ACHN (cell line): ENCODE measurements around the gene PTGER3.
"Not testable (repeated sequence)": the region's sequence is repeated elsewhere in the genome, so short reads cannot be mapped to it uniquely, and the experiment has no call there.

Experiments used
- DNase-seq: peaks from one replicate; pipeline ENCODE4 v3.0.0-alpha.2; 2015
- in situ Hi-C: cut with HindIII; loops from 2 replicates; pipeline ENCODE4 v1.10.0; 2017; ENCODE audit warnings: low sequenced_read_pairs, low pct_ligation_motif_present, low pct_unique_long_range_greater_than_20kb

Gene PTGER3

DNA sequence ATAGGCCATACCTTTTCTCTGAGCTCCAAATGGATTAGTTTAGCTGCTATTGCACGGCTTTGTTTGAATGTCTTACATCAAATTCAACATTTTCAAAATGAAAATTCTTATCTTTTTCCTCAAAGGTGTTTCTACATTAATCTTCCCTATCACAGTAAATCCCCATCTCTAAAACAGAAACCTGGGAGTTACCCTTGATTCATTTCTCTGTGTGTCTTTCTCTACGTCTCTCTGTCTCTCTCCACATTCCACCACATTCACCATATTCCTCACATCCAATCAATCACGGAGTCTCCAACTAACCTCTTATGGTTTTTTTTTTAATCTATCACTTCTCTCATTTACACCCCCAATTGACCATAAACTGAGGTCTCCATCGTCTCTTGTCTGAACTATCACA, 24.1 kb downstream of the PTGER3 start:
- in situ Hi-C loops, result no loop called here

DNA sequence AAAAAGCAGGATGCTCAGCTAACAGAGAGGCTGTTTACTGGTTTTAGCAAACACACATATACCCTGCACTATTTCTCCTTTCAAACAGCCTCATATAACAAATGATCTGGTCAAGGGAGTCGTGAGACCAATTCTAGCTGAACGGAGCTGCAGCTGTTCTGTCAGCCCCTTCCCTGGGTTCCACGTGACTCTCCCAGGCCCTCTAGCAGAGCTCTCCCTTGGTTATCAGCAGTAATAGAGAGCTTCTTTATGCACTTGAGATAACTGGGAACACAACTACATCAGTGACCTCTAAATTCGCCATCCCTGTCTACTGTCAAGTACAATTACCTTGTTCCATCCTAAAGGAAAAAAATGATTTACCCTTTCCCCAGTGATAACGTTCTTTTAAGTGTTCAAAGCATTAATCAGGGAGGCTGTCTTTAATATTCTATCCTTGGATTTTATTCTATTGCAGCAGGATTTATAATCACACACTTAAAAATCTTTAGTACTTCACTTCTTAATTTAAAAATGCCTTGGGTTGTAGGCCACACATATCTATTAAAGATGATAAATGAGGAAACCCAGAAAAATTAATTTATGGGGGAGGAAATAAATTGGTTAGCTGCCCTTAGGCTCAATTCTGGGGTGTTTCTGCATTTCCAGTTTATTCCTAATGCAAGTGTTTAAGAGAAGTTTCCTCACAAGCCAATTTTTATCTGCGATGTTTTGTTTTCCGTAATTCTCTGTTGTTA, 28.2 kb downstream of the PTGER3 start:
- DNase-seq, result no peak
- in situ Hi-C loops, result no loop called here

More for the DNA sequence above, 24.1 kb downstream of the PTGER3 start:
- DNase-seq, result no peak

DNA sequence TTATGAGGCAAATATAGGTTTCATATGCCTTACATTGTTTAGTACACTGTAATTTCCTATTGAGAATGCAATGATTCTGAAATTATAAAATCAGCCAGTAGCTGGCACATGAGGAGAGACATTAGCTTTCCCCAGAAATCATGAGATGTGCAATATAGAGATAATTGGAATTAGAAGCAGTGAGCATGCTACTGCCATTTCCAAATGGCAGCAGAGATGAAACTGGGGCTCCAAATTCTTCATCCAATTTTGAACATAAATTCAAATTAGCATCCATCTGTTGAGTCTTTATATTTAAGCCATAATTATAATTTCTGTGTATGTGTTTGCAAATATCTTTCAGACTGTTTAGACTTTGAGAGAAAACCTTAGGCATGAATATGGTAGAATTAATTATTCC, 28.8 kb downstream of the PTGER3 start:
- DNase-seq, result no peak
- in situ Hi-C loops, result no loop called here

DNA sequence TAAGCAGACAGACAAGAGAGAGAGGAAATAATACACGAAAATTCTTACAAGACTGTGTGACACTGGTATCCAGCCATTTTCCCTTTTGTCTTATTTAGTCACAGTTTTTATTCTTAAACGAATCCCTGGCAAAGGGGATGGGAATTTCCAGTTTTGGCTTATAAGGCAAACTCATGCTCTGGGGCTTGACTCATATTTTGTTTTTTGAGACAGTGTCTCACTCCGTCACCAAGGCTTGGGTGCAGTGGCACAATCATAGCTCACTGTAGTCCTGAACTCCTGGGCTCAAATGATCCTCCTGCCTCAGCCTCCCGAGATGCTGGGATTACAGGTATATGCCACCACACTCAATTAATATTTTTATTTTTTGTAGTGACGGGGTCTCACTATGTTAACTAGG, 31.9 kb downstream of the PTGER3 start:
- DNase-seq, result no peak
- in situ Hi-C loops, result no loop called here

DNA sequence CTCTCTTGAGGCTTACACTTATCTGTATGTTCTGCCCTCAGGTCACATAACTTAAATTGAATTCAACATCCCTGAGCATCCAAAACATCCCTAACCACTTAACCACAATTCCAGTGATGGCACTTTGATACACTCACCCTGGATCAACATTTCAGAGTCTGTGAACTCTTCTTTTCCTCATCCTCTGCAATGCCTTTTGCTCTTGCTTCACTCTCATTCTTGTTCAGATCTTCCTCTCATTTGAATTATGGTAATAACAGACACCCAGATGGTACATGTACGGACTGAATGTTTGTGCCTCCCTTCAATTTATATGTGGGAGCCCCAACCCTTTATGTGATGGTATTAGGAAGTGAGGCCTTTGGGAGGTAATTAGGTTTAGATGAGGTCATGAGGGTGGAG, 33.4 kb downstream of the PTGER3 start:
- in situ Hi-C loops, result no loop called here
- no peak for DNase-seq

DNA sequence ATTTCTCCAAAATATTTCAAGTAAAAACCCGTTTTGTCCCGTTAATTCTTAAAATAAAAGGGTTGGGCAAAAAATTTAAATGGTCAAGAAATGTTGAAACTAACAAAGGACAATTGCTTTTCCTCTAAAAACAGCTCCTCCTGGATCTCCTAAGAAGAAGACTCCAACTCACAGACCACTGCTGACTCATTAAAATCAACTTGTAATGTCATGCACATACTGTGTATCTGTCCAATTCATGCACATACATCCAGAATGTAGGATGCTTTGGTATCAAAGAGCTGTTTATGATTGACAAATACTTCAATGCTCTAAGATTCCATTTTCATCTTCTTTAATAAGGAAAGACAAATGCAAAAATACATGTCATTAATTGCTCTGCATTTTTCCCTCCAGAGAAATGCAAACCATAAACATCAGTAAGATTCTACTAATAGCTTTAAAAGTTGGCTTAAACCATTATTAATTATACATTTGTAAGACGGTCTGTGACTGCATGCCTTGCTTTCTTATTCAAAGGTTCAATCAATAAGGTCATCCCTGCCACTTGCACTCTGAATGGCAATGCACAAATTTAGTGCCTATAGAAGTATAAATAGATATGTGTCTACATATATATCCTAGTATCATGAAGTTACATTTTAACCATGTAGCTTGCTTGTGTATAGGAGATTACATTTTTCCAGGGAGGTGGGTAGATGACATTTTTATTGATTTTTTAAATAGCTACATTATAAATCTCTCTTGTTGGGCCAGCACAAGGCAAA, 44.7 kb downstream of the PTGER3 start:
- DNase-seq, result no peak
- in situ Hi-C loops, result no loop called here

DNA sequence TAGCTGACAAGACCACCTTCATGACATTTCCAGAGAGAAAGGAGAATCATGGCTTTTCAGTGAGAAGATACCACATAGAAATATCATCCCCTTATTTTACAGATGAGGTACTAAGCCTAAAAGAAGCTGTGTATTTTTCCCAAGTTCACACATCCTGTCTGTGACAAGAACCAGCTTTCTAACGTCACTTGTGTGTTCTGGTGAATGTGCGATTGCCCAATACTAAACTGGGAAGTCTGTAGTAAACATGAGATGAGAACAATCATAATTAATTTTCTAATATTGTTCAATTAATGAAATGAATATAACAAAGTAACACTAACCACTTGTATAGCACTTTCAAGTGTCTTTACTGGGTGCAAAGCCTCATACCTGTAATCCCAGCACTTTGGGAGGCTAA, 46.0 kb downstream of the PTGER3 start:
- in situ Hi-C loops, result no loop called here
- no peak for DNase-seq

DNA sequence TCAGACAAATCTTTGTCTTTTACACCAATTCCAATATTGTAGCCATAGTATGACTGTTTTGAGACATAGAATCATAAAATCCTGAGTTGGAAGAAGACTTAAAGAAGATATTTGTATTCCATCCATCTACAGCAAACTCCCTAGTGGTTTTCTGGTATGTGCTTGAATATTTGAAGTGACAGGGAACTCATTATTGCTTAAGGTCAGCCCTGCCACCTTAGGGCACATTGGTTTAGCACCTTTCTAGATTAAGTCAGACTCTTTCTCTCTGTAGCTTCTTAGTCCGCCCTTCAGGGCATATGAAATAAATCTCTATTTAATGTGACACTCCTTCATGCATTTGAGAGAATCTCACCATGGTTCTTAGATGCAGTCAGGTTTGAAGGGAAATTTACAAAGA, 49.8 kb downstream of the PTGER3 start:
- in situ Hi-C loops, result no loop called here
- no peak for DNase-seq

DNA sequence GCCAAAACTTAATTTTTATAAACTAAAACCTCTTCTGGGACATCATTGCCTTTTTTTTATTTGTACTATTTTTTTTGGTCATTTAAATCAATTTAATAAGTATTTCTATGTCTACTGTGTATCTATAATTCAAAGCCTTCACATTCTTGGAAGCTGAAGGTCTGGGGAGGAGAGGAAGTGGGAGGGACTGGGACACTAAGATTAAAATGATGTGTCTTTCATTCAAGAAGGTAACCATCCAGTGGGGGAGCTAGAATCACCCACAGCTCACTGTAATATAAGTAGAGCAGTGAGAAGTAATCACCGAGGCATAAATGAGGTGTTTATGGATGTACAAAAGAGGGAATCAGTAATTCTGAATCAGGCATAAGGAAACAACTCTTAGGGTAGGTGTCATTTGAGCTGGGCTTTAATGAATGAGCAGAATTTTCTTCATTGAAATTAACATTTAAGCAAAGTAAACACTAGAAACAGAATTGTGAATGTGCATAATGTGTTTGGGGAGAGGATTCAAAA, 52.8 kb downstream of the PTGER3 start:
- no peak for DNase-seq
- in situ Hi-C loops, result no loop called here

GRCh38 chr1:70993798-70994197, 53.8 kb downstream of the PTGER3 start:
- no peak for DNase-seq
- in situ Hi-C loops, result no loop called here

GRCh38 chr1:70992521-70992920, 55.1 kb downstream of the PTGER3 start:
- in situ Hi-C loops, result no loop called here
- DNase-seq, result no peak

DNA sequence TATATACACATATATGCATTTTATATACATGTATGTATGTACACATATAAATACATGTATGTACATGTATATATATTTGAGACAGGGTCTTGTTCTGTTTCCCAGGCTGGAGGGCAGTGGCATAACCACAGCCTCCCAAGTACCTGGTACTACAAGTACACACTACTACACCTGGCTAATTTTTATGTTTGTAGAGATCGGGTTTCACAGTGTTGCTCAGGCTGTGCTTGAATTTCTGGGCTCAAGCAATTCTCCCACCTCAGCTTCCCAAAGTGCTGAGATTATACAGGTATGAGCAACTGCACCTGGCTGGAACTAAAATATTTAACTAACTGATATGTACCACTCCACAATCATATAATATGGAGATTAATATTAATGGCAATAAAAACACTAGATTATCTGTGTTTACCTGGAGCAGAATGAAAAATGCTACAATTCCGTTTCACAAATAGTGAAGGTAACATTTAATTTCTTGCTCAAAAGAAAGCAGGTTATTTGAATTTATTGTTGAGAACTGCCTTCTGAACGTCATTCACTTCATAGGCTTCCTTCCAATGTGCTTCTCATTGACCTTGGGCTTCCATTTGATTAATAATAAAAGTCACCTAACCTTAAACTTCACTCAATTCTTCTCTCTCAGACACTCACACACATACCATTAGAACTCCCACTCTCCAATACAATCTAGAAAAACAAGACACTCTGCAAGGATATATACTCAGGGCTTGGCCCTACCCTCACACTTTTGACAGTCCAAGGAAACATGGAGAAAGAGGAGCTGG, 57.0 kb downstream of the PTGER3 start:
- DNase-seq, result no peak

GRCh38 chr1:70987497-70987896, 60.1 kb downstream of the PTGER3 start:
- in situ Hi-C loops, result no loop called here
- DNase-seq, result no peak

More for the DNA sequence above, 57.0 kb downstream of the PTGER3 start:
- in situ Hi-C loops, result no loop called here

GRCh38 chr1:70985776-70986225, 61.8 kb downstream of the PTGER3 start:
- DNase-seq, in situ Hi-C loops: not testable (repeated sequence)

GRCh38 chr1:70985278-70985677, 62.3 kb downstream of the PTGER3 start:
- in situ Hi-C loops, DNase-seq: not testable (repeated sequence)

GRCh38 chr1:70980361-70980760, 67.3 kb downstream of the PTGER3 start:
- in situ Hi-C loops, result no loop called here

DNA sequence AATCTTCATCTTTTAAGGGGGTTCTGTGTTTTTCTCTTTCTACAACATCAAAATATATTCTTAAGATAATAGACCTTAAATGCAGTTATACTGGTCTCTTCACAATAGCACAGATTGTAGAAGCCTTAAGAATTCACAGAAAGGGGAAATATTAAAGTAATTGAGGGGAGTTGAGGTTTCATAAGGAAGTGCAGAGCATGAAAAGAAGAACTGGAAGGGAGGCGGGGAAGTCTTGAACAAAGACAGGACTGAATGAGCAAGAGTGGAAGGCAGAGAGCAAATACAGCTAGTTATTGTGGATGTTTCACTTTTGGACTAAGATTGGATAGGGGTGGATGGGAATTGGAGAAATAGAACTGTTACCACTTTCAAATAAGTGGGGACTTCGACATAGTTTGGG, 67.7 kb downstream of the PTGER3 start:
- in situ Hi-C loops, result no loop called here
- DNase-seq, result no peak

More at GRCh38 chr1:70980361-70980760, 67.3 kb downstream of the PTGER3 start:
- DNase-seq, result no peak

- in situ Hi-C loops, result no loop called here
- DNase-seq, result no peak
These were observed 68.3 kb downstream of the PTGER3 start for GRCh38 chr1:70979313-70979712.

DNA sequence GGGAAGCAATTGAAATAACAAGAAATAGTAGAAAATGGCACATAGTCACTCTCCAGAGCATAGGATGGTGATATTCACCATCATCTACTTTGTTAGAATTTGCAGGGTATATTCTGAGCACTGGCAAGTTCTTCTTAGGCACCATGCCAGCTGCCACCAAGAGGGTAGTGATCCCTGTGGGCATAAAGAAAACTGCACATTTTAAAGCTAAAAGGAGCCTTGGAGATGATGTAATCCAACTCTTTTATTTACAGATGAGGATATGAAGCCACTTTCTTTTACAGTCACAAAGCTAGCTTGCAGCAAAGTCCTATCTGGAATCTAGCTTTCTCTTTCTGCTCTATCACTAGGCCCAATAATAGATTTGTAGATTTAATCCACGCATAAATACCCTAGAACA, 69.0 kb downstream of the PTGER3 start:
- DNase-seq, result no peak
- in situ Hi-C loops, result no loop called here
